ENCODE data around the gene SLC35F3. TPM values are rescaled to one million over a fixed set of nuclear protein-coding genes. Genes with fewer than 3 reads are reported as not detected.

SLC35F3 gene
- total and polyA plus RNA-seq, 2 experiments from 2014 or later = 1.0 to 3.2 TPM

- TF ChIP-seq ZNF114 (CRISPR knock-in tag; IDR thresholded peaks at IDR 0.05) (no peak), NANOG (IDR thresholded peaks at IDR 0.05; ENCODE audit: borderline replicate concordance) (no peak), STAT1 (IDR thresholded peaks at IDR 0.05; ENCODE audit: unreplicated experiment) (no peak), CREB1 (CRISPR knock-in tag; IDR thresholded peaks at IDR 0.05; ENCODE audit: low read depth) (no peak), EZH2 (IDR thresholded peaks at IDR 0.05; ENCODE audit: low read depth, unreplicated experiment) (no peak), CTCF (conservative IDR thresholded peaks at IDR 0.05; ENCODE audit: low read depth in 2 of 2) (no peak), EZH2phosphoT487 (IDR thresholded peaks at IDR 0.05; ENCODE audit: unreplicated experiment) (no peak), REST (IDR thresholded peaks at IDR 0.05; ENCODE audit: unreplicated experiment) (no peak)
Observed at GRCh38 chr1:234330843-234331215, 426.4 kb downstream of the SLC35F3 start (continued).

GRCh38 chr1:234331507-234331906 is 427.0 kb downstream of the SLC35F3 start:
- Mint-ChIP-seq H3K4me1 (peaks cover 10% of the 10 kb centered on the region; the same call in 2 of the 3 replicates), H3K27ac (no peak overlapping the region), H3K27me3 (ENCODE audit: insufficient read depth, low read depth, poor library complexity) (peaks cover 4% of the 10 kb centered on the region), H3K36me3 (ENCODE audit: low read depth) (no peaks in the 10 kb centered on the region), H3K4me3 (no peak overlapping the region), H3K9me3 (peaks cover 8% of the 10 kb centered on the region)
- ATAC-seq (no peak), DNase-seq (ENCODE audit: low spot score) (no peak)
- Histone ChIP-seq H2AFZ (no peak overlapping the region), H3K27me3 (ENCODE audit: insufficient read depth) (no peaks in the 10 kb centered on the region), H3K36me3 (ENCODE audit: insufficient read depth) (no peaks in the 10 kb centered on the region), H3F3A (replicated peaks; ENCODE audit: low read depth) (no peaks in the 10 kb centered on the region), H3K79me2 (replicated peaks; ENCODE audit: insufficient read depth) (no peaks in the 10 kb centered on the region), H3K4me1 (ENCODE audit: insufficient read depth) (no peaks in the 10 kb centered on the region), H3K4me2 (no peak overlapping the region), H3K9me2 (ENCODE audit: insufficient read depth) (no peaks in the 10 kb centered on the region; the same call in 1 of the 2 replicates), H3K27ac (ENCODE audit: low read depth) (no peak overlapping the region), H3K4me3 (no peak overlapping the region), H4K20me1 (replicated peaks; ENCODE audit: insufficient read depth) (no peaks in the 10 kb centered on the region)
- TF ChIP-seq CREB1 (CRISPR knock-in tag; IDR thresholded peaks at IDR 0.05; ENCODE audit: low read depth) = no peak
- TF ChIP-seq STAT1 (IDR thresholded peaks at IDR 0.05; ENCODE audit: unreplicated experiment) = no peak
- TF ChIP-seq ETS1 (IDR thresholded peaks at IDR 0.05) = no peak
- TF ChIP-seq JUNB (IDR thresholded peaks at IDR 0.05; ENCODE audit: unreplicated experiment) = no peak
- TF ChIP-seq ZNF462 (CRISPR knock-in tag; IDR thresholded peaks at IDR 0.05) = no peak
- TF ChIP-seq EZH2 (IDR thresholded peaks at IDR 0.05; ENCODE audit: low read depth, unreplicated experiment) = no peak
- no peak for TF ChIP-seq EZH2phosphoT487 (IDR thresholded peaks at IDR 0.05; ENCODE audit: unreplicated experiment)
